ENCODE data around the gene CERS2.
A peak's percentile ranks its signal among the peaks of the same experiment; 100 is the strongest.

The CERS2 gene

DNA sequence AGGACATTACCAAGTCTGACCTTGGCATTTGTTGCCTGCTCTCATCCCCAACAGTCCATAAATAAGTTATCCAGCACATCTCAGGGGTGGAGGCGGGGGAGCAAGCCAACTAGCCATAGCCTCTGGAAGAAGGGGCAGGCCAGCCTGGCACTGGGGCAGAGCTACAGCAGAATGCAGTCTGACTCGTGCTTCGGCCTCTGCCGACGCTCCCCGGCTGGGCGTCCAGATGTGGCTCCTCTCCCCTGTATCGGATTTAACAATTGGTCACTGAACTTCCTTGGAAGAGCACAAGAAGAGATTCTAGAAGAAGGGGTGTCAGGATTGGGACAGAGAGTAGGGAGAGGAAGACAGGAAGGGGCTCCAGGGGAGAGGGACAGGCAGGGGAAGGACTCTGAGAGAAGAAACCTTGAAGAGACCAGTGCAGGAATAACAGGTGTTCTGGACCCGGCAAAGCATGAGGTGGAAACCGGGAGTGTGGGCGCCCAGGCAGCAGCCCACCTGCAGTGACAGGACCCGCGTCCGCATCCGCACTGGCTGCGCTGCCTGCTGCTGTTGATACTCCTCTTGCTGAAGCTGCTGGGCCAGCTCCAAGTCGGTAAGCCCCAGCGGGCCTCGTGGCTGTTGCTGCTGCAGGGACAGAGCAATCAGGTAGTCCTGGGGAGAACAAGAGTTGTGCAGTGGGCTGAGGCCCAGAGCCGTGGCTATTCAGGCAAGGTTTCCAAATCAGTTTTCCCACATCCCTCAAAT lies 22.7 kb upstream of the CERS2 start:
- no peak for DNase-seq (ENCODE audit: low read depth in 2 of 2)

DNA sequence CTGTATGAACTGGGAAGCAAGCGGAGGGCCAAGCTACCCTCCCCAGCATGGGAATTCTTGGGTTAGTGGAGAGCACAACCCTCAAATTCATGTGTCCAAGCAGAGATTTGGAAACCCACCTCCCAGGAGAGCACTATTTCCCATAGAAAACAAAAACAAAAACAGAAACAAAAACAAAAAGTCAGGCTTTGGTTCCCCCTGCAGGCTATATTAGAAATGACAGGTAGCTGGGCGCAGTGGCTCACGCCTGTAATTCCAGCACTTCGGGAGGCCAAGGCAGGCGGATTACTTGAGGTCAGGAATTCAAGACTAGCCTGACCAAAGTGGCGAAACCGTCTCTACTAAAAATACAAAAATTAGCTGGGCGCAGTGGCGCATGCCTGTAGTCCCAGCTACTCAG lies 21.3 kb upstream of the CERS2 start:
- DNase-seq (ENCODE audit: low read depth in 2 of 2): no peak

DNA sequence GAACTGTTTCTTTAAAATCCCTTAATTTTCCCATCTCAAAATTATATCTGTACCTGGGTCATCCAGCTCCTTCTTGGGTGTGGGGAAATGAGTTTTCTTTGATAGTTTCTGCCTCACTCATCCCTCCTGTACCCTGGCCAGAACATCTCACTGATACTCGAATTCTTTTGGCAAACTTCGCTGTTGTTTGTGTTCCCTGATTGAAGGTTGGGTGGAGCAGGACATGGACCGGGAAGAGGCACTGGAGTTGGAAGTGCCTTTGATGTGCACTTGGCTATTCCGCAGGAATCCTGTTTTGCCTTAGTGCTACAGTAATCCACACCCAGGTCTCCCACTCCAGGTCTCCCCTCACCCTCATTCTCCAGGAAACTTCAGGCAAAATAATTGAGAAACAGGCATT lies 20.8 kb upstream of the CERS2 start:
- no peak for DNase-seq (ENCODE audit: low read depth in 2 of 2)

DNA sequence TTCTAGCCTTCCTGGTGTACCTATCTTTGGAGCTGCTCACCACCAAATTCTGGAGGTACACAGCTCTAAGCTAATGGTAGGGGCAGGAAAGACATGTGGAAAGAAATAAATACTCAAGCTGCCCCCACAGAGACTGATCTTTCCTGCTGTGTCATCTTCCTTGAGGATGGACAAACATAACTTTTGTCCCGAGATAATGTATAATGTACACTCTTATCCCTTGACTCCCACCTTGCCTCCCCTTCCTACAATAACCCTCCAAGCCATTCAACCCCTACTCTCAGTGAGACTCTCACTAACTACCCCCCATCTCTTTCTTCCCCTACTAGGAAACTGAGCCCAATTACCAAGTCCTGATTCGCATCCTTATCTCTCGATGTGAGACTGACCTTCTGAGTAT lies 19.6 kb upstream of the CERS2 start:
- no peak for DNase-seq (ENCODE audit: low read depth in 2 of 2)

DNA sequence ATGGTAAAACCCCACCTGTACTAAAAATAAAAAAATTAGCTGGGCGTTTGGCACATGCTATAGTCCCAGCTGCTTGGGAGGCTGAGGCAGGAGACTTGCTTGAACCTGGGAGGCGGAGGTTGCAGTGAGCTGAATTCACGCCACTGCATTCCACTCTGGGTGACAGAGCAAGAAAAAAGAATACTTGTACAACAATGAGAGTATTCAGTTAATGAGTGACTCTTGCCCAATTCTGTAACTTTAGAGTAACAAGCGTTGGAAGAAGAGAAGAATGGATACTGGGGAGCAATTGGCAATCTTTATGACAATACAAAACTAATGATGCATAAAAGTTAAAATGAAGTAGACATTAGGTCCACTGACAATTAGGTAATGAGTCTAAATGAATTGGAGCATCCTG lies 18.0 kb upstream of the CERS2 start:
- no peak for DNase-seq (ENCODE audit: low read depth in 2 of 2)

DNA sequence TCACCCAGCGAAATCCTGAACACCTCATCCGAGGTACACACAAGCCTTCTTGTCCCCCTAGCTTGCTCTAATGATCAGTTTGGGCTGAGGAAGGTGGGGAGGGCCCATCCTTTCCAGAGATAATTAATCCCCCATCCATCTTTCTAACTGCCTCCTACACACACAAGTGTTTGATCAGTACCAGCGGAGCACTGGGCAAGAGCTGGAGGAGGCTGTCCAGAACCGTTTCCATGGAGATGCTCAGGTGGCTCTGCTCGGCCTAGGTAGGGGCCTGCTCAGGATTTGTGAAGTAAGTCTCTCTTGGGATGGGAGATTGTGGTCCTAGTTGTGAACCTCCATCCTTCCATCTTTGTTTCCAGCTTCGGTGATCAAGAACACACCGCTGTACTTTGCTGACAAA lies 13.3 kb upstream of the CERS2 start:
- no peak for DNase-seq (ENCODE audit: low read depth in 2 of 2)

DNA sequence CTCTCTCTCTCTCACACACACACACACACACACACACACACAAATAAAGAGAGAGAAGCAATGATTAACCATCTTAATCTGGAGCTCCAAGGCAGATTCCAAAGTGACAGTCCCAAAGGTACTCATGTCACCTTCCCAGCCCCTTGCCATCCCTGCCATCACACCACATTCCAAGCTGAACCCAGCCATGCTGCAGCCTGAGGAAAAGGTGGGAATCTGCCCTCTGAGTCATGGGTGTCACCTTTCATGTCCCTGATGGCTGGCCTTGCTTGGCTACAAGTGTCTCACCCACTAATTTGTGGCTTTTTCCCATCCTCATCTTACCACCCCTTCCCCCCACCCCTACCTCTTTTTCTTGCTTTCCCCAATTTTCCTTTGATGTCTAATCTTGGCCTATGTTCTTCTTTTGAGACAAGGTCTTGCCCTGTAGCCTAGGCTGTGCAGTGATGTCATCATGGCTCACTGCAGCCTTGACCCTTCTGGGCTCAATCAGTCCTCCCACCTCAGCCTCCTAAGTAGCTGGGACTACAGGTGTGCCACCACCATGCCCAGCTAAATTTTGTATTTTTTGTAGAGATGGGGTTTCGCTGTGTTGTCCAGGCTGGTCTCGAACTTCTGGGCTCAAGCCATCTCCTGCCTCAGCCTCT lies 10.7 kb upstream of the CERS2 start:
- no peak for DNase-seq (ENCODE audit: low read depth in 2 of 2)

DNA sequence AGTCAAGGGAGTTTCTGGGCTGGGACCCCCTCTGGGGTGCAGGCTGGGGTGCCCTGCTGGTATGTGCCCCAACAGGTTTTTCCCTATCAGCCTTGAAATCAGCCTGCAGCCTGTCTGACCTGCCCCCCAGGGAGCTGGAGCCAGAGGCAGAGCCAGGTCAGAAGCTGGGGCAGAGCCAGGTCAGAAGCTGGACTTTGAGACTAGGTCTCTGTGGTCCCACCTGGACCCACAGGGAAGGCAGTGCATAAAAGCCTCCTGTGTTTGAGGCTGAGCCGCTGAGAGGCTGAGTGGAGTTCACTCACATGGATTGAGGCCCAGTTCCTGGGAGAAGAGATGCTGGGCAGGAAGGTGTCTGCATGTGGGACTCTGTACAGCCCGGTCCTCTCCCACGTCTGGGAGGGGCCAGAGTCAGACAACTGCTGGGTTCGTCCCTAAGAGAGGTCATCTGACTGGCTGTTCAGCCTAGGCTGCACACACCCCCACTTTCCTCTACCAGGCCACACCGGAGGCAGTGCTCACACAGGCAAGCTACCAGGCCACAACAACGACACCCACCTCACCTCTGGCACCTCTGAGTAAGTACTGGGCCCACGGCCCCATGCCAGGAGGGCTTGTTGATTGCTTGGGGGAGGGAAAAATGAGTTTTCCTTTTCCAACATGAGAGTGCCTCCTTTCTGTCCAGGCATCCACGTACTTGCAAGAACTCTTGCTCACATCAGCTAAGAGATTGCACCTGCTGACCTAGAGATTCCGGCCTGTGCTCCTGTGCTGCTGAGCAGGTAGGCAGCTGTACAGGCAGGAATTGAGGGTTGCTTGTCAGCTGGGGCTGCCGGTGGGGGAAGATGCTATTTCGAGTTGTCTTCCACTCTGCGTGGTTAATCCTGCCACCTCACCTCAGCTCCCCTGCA lies 7.4 kb upstream of the CERS2 start, which contains the start of gene ANXA9:
Gene ANXA9 (plus strand): TSS at position 488 of the 908 bp plus-strand sequence. CDS start 814 bp downstream, outside the sequence.
- DNase-seq (ENCODE audit: low read depth in 2 of 2): no peak

DNA sequence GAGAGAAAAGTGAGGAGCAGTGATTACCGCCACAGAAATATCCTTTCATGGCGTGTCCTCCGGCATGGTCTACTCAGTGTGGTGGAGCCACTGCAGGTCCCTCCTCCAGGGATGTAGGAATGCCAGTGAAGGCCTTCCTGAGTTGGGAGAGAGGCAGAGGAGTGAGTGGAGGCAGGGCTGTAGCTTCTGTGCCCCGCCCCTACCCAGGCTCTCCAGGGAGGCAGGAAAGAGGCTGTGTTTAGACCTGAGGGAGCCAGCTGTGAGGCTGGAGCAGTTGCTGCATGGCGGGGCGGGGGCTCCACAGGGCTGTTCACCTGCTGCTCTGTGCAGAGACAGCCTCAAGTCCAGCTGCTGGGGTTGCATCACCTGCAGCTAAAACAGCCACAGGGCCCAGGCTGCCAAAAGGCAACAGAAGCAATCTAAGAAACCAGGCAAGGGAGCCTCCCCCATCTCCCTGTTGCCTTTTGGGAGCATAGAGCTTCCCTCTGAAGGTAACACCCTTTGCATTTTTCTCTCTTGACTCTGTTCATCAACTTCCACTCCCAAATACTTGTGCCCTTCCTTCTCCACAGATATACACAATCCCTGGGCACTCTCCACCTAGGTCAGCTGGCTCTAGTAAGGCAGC lies 6.7 kb upstream of the CERS2 start:
- no peak for DNase-seq (ENCODE audit: low read depth in 2 of 2)

DNA sequence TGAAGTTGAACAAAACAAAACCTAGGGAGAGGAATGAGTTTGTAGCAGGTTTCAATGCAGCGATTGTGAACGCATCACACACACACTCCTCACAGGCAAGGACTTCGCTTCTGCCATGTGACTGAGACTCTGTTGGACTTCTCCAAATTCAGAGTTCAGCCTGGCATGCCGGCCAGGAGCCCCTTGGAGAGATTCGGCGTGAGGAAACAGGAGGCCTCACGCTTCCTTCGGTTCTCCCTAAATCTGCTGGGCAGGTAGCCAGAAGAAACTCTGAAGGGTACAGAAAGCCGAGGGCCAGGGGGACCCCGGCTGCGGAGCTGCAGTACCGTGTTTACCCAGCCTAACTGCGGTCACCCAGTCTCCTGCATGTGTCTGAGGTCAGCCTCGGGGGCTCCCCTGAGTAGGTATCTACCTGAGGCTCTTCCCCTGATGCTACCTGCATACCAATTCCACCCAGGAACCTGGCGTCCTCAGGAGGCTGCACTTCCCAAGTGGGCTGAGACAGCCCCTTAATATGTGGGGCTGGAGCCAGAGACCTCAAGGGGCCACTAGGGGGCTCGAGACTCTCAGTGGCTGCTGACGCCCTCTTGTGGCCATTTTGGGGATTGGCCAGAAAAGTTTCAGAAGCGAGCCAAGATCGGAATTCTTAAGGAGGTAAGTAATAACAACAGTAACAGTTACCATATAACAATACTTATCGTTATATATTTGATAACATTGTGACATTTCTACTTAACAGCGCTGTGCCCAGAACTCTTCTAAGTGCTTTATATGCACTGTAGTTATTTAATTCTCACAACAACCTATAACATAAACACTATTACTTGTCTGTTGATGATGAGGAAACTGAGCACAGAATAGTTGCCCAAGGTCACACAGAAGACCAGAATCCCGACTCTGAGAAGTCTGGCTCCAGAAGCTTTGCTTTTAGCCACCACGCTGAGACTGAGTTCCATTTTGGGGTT lies 4.7 kb upstream of the CERS2 start:
- peak; percentile 77 to 84 for DNase-seq (ENCODE audit: low read depth in 2 of 2)

DNA sequence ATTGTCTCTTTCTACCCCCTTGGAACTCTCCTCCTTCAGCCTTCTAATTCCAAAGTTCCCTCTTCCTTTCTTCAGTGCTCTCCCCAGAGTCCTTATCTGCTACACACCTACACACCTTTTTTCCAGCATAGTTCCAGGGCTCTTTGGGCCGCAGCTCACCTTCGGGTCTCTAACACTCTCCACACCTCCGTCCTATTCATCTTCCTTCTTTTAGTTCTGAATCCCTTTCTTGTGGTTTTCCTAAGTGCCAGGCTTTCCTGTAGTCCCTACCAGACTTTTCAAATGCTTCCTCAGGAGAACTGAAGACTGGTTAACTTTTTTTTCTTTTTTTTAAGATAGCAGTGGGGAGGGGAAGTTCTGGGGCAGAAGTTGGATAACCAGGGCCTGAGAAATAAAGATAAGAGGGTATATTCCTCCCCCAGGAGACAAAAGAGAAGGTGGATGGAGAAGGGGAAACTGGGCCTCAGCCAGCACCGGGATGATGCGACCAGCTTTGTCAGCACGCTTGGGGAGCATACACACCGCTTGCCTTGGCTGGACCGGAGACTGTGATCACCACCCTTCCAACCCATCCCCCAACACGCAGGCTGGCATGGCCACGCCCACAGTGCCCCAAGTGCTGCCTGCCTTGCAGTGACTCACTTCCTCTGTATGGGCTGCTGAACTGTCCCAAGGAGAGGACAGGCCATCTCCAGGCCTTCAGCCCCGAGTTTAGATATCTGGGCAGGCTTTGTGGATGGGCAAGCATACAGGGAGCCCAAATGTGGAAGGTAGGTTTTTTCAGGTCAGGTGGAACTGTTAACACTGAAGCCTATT lies 2.5 kb upstream of the CERS2 start:
- DNase-seq (ENCODE audit: low read depth in 2 of 2): peak; percentile 43 to 55

DNA sequence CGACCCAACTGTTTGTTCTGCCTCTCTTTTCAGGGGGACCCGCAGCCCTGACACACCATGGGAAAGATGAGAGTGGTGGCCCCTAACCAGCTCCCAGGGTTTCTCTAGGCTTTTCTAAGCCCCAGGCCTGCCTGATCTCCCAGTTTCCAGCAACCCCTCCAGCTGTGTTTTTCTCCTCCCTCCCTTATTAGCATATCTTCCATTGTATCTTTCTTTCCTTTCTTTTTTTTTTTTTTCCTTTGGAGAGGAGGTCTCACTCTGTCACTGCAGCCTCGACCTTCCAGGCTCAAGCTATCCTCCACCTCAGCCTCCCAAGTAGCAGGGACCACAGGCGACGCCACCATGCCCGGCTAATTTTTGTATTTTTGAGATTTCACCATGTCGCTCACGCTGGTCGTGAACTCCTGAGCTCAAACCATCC lies 1.8 kb upstream of the CERS2 start:
- DNase-seq (ENCODE audit: low read depth in 2 of 2): no peak

DNA sequence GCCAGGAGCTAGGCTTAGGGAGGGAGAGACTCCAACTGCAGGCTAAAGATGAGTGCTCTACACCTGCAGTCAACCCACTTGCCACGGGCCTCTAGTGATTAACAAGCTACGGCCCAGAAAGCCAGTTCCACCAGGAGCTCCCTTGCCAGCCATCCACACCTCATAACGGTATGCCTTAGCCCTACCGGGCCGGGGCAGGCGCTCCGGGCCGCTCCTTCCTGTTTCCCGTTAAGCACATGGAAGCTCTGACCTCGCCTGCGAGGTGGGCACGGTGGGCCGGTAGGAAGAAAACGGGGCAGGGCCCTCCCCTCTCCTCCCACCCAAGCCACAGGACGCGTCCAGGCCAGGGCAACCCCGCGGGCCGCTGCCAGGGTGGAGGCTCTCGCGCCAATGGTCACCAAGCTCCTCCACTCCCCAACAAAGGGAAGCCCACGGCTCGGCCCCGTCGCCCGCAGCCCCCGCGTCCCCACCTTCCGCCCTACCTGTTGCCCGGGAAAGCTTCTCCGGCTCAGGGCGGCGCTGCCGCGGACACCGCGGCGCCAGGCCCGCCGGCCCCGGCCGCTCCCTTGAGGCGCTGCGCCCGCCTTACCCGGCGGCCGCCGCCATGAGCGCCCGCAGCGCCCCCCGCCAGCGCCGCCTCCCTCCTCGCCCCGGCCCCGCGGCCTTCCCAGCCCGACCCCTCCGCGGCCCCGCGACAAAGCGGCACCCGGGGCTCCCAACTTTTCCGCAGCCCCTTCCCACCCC lies 627 bp downstream of the CERS2 start:
- DNase-seq (ENCODE audit: low read depth in 2 of 2): no peak

DNA sequence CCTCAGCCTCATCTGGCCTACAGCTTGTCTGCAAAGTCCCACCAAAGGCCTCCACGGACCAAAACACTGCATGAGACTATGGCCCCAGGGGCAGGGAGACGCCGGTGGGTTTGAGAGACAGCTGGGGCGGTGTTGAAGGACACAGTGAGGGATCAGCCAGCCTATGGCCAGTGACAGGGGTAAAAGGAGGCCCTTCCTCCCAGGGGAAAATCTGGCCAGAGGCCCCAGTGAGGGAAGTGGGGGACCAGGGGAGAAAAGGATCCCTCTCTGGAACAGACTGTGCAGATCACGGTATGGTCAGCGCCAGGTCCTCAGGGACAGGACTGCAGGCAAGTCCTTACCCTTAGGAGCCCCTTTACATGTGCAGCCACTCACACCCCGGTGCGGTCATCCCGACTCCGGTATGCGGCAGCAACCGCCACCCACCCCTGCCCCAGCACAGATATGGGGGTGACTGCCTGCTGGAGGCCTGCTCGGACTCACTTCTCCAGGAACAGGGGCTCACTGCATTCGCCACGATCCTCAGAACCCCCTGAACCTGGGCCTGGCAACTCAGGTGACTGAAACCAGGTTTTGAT lies 1.3 kb downstream of the CERS2 start:
- no peak for DNase-seq (ENCODE audit: low read depth in 2 of 2)

DNA sequence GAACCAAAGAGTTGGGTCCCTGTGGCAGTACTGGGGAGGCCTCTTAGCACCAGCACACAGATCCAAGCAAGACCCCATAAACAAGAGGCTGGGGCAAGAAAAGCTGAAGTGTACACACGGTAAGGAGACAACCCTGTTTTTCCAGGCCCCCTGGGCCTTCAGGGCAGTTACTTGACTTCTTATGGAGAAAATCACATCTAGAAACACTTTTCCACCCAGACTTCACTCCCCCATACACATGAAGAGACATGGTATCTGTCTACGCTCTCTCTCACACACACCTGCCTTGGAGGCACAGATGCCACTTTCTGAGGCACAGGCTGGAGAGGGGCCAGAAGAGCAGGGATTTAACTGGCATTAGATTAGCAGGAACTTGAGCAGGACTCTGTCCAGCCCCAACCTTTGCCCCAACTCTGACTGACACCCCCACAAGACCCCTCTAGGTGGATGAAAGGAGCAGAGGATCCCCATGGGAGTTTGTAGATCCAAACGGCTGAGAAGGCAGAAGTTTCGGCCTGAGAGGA lies 2.2 kb downstream of the CERS2 start:
- no peak for DNase-seq (ENCODE audit: low read depth in 2 of 2)

DNA sequence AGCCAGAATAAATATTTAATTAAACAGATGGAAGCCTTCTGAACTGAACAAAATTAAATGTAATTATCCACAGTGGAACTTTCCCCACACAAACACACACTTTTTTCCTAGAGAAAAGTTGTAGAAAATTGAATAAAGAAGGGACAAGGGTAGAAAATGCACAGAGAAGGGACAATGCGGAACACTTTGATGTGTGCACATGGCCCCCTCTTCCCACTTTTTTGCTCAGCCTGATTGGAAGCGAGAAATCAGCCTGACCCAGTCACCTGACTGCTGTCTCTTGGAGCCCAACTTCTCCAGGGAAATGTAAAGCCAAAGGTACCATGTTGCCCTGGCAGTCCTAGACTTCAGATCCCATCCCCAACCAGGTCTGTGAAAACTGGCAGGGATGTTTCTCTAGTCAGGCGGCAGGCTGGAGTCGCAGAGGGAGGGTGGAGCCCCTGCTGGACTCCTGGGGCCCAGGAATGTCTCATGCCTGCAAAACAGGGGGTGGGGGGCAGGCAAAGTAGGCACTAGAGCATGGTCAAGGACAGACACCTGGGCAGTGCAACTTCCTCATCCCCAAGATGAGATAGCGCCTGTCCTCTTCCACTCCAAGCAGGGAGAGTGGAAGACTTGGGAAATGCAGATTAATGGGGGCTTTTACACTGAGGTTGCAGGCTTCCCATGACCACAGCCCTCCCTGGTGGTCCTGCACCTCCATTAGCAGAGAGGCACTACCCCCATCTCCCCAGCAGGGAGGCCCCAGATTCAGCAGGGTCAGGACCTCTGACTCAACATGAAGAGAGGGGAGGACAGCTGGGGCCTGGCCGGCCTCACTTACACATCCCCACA lies 2.8 kb downstream of the CERS2 start:
- no peak for DNase-seq (ENCODE audit: low read depth in 2 of 2)

DNA sequence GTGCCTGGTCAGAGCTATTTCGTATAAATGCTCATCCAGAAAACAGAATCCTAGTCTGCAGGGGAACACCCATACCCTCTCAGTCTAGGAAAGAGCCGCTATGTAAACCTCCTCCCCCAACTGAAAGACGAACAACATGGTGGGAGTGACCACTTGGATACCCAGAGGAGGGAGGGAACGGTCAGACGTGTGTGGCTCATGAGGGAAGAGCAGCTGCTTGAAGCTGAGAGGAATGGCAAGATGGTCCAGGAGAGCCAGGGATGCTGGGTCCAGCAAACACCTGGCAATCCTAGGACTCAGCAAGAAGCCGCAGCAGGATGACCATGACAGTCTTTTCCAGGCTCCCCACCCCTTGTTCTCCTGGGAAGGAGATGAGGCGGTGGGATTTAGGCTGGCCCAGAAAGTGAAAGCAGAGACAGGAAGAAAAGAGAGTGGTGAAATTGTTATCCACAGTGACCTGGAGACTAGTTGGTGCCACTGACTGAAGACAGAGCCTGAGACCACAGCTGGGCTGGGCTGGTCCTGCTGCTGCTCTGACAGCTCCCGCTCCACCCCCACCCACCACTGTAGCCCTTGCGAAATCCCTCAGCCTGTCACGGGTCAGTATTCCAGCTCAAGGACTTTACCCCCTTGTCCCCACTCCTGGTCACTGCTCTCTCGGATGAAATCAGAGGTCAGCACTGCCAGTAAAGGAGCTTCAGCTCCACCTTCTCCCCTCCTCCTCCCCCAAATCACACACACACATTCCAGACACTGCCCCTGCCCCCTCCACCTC lies 3.6 kb downstream of the CERS2 start:
- DNase-seq (ENCODE audit: low read depth in 2 of 2): no peak
